HG02884 (cell line): ENCODE results near the gene MYBBP1A.
"Not testable (repeated sequence)": the region's sequence is repeated elsewhere in the genome, so short reads cannot be mapped to it uniquely, and the experiment has no call there.

ENCODE experiments used
- ATAC-seq: cut with Tn5 transposase; IDR thresholded peaks from one replicate; pipeline ENCODE4 v1.9.1; 2021; ENCODE audit warnings: mild to moderate bottlenecking, moderate library complexity; ENCODE audit not compliant: unreplicated experiment

MYBBP1A gene

DNA sequence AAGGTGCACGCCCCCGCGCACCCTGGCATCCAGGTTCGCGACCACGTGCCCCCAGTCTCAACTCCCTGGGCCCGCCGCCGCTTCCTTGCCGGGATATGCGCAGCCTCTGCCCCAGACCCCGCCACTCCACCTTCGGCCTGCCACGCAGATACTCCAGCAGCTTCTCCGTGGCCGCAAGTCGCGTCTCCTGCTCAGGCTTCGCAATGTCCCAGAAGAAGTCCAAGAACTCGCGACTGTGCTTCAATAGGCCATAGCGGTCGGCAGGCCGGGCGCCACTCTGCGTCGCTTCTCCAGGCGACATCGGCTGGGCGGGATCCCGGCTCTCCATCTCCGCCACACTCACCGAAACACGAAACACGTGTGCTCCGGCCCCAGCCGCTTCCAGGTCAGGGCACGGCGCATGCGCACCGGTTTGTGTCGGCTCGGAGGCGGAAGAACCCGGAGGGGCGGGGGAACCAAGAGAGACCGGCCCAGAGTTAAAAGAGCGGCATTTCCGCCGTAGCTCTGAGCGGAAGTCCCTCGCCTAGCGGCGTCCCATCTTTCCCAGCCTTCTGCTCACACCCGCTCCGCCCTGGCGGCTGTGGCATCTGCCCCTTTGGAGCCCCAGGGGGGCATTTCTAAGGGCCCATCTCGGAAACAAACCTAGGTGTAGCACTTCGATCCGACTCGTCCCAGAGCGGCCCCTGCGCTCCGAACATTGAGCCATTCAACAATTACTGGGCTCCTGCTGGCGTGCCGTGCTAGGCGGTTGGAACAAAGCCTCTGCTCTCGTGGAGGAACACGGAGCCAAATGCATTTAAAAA is at the start of gene MYBBP1A:
Gene MYBBP1A (minus strand): TSS at position 388 of the 803 bp plus-strand sequence. CDS start 60 bp downstream, at position 328.
- peak; percentile 84 for ATAC-seq

DNA sequence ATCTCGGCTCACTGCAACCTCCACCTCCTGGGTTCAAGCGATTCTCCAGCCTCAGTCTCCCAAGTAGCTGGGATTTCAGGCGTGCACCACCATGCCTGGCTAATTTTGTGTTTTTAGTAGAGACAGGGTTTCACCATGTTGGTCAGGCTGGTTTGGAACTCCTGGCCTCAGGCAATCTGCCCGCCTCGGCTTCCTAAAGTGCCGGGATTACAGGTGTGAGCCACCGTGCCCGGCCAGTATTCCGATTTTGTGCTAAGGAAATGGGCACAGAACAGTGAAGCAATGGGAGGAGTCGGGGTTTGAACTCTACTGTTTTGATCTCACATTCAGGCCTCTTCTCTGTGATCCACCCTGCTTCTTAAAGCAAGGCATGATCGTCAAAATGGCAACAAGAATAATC is 49.6 kb upstream of the MYBBP1A start:
- ATAC-seq = not testable (repeated sequence)

DNA sequence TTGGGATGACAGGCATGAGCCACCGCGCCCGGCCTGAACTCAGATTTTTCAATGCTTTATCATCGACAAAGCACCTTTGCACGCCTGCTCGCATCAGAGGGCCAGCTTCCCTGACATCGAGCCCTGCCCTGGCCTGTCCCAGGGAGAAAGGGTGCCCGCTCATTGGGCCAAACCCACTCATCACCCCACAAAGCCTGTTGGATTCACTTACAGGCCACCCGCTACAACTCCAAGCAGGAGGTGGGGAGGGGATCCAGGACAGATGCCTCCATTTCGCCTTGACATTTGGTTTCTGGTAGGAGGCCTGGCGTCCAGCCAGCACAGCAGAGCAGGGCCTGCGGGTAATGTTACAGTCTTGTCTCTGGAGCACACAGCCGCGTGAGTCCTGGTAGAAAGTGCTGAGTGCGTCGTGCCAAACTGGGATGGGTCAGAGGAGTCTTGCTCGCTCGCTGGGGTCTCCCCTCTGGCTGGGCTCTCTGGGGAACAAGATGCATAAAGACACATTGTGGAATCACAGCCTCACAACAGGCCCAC is 49.0 kb upstream of the MYBBP1A start:
- no peak for ATAC-seq

DNA sequence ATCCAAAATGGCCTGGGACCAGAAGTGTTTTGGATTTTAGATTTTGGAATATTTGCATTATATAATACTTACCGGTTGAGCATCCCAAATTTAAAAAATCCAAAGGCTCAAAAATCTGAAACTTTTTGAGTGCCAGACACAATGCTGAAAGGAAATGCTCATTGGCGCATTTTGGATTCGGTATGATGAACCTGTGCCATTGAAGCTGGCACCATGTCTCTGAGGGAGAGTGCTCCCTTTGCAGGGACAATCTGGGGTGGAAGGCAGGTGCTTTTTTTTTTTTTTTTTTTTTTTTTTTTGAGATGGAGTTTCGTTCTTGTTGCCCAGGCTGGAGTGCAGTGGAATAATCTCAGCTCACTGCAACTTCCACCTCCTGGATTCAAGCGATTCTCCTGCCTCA is 46.9 kb upstream of the MYBBP1A start:
- ATAC-seq = no peak

- ATAC-seq = no peak
Measured at GRCh38 chr17:4601326-4601725, 46.1 kb upstream of the MYBBP1A start.

- ATAC-seq = no peak
Measured at GRCh38 chr17:4600563-4600962, 45.4 kb upstream of the MYBBP1A start.

GRCh38 chr17:4599505-4600281 is 44.5 kb upstream of the MYBBP1A start:
- no peak for ATAC-seq

DNA sequence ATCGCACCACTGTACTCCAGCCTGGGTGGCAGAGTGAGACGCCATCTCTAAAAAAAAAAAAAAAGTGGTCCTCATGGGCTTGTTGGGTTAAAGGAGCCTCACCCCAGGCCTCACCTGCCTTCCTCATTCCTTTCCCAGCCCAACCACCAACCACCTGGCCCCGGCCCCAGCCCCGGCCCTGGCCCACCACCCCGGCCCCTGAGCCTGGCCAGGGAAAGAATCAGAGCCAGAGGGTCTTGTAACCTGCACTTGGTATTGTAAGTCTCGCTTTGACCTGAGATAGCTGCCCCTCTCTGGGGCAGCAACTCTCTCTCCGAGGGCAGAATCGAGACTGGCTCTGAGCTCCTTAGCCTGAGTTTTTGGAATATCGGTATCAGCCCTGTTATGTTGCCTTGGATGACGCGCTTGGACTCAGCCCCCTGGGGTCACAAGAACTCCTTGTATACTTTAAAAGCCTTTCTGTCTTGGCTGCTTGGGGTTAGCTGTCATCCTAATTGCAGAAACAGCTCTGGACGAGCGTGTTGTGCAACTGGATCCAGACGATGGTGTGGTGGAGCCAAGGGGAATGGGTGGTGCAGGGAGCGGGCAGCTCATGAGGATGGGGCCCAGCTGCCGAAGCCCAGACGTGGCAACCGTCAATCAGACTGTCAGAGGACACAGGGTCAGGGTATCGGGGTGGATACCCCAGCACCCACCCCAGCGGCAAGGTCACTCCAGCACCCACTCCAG is 43.8 kb upstream of the MYBBP1A start:
- no peak for ATAC-seq

- no peak for ATAC-seq
Measured at GRCh38 chr17:4597975-4598374, 42.8 kb upstream of the MYBBP1A start.

DNA sequence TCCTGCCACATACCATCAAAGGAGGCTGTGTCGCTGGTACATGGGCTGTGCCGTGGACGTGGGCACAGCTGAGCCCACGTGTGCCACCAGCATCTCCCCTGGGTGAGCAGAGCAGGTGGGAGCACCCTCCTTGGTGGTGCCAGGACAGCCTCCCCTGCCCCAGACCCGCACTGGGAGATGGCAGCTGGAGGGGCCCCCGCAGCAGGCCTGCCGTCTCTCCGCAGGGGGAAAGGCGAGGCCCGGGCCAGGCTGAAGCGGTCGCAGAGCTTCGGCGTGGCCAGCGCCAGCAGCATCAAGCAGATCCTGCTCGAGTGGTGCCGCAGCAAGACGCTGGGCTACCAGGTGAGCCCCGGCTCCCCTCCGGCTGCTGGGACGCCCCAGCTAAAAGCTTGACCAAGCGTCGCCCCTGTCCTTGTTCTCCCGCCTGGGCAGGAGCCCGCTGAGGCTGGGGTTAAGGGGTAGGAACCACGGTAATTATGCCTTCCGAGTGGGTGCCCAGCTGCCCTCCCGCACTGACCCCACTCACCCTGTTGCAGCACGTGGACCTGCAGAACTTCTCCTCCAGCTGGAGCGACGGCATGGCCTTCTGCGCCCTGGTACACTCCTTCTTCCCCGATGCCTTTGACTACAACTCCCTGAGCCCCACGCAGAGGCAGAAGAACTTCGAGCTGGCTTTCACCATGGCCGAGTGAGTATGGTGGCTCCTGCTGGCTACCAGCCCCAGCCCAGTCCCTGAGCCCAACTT is 41.6 kb upstream of the MYBBP1A start:
- no peak for ATAC-seq

DNA sequence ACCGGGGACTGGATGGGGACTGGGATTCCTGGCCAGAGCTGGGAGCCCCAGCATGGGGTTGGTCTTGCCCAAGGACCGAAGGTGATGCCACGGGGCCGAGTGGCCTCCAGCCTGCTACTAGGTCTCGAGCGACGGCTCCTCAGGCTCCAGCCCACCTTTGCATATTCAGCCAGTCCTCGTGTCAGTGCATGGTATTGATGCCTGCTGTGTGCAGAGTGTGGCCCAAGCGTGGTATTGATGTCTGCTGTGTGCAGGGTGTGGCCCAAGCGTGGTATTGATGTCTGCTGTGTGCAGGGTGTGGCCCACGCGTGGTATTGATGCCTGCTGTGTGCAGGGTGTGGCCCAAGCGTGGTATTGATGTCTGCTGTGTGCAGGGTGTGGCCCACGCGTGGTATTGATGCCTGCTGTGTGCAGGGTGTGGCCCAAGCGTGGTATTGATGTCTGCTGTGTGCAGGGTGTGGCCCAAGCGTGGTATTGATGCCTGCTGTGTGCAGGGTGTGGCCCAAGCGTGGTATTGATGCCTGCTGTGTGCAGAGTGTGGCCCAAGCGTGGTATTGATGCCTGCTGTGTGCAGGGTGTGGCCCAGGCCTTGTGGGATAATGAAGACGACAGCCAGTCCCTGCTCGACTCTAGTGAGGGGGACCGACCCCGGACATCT is 40.6 kb upstream of the MYBBP1A start:
- ATAC-seq = not testable (repeated sequence)

DNA sequence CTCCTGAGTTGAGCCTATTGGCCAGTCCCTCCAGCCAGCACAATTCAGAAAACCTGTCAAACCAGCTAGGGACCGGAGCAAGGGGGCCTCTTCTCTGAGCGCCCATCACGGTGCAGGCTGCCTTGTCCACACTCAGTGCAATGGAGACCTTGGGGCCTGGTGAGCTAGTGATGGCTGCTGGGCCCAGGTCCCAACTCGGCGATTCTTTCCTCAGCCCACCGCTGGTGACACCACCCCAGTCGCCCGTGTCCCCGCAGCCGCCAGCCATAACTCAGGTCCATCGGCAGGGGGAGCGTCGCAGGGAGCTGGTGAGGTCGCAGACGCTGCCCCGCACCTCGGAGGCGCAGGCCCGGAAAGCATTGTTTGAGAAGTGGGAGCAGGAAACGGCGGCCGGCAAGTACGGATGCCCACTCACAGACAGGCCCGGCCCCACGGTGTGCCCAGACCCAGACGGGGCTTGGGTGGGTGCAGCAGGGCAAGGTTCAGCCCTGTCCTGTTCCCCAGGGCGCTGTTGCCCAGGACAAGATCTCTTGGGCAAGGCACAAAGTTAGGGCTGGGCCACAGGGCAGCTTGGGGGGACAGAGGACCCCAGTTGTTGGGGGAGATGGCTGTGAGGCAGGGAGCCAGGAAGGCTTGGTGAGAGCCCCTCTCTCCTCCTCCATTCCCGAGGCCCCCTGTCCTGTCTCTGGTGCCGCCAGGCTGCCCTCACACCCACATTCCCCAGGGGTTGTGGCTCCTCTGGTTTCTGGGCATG is 39.9 kb upstream of the MYBBP1A start:
- ATAC-seq = no peak

- ATAC-seq = no peak
Measured at GRCh38 chr17:4594406-4594805, 39.2 kb upstream of the MYBBP1A start.

- no peak for ATAC-seq
Measured at GRCh38 chr17:4593021-4593421, 37.8 kb upstream of the MYBBP1A start.

GRCh38 chr17:4592240-4593005 is 37.2 kb upstream of the MYBBP1A start:
- no peak for ATAC-seq

GRCh38 chr17:4591529-4591928 is 36.3 kb upstream of the MYBBP1A start:
- no peak for ATAC-seq

GRCh38 chr17:4590981-4591453 is 35.8 kb upstream of the MYBBP1A start:
- no peak for ATAC-seq

- not testable (repeated sequence) for ATAC-seq
Measured at GRCh38 chr17:4590042-4590441, 34.9 kb upstream of the MYBBP1A start.
